Neural cell (in vitro differentiated cells): ENCODE results near the gene SOX5.

Experiments
- CTCF ChIP-seq: fragments of 450-650 bp; IDR thresholded peaks from 2 replicates; pipeline ENCODE4 v1.5.1; 2014; ENCODE audit warnings: antibody characterized with exemption, mild to moderate bottlenecking, moderate library complexity; ENCODE audit not compliant: poor library complexity, severe bottlenecking
- EP300 ChIP-seq: fragments of 450-650 bp; conservative IDR thresholded peaks from 2 replicates; pipeline ENCODE4 v1.6.1; 2014; ENCODE audit warnings: antibody characterized with exemption, mild to moderate bottlenecking, moderate library complexity; ENCODE audit not compliant: poor library complexity, severe bottlenecking

- TF ChIP-seq EP300: no peak
- no peak for TF ChIP-seq CTCF
These were observed 439.0 kb downstream of the SOX5 start for GRCh38 chr12:23510484-23510883.
